Astrocyte of the spinal cord (primary cell): ENCODE data around the gene REP15.

Source experiments
- DNase-seq: peaks from one replicate; pipeline ENCODE4 v3.0.0; 2011; ENCODE audit warnings: low read depth, low spot score
- H3K4me3 ChIP-seq: 2 replicates; pipeline ENCODE4 v1.5.1; 2011; ENCODE audit warnings: low read depth, mild to moderate bottlenecking, low read length, moderate library complexity
- CTCF ChIP-seq: IDR thresholded peaks from 2 replicates; pipeline ENCODE4 v1.5.1; 2012; ENCODE audit warnings: low read depth, mild to moderate bottlenecking, low read length, inconsistent platforms
- in situ Hi-C: cut with HindIII; loops from 2 replicates; pipeline ENCODE4 v1.10.0; 2017; ENCODE audit warnings: low sequenced_read_pairs

REP15 gene

GRCh38 chr12:27665704-27666103 is 30.5 kb upstream of the REP15 start:
- in situ Hi-C loops: no loop called here
- no peak overlapping the region for H3K4me3 ChIP-seq
- no peak for TF ChIP-seq CTCF
- DNase-seq: no peak

- no peak overlapping the region for H3K4me3 ChIP-seq
- no peak for DNase-seq
- TF ChIP-seq CTCF: no peak
- in situ Hi-C loops: no loop called here
These were observed 29.7 kb upstream of the REP15 start for GRCh38 chr12:27666510-27666909.

- in situ Hi-C loops: no loop called here
- no peak overlapping the region for H3K4me3 ChIP-seq
- DNase-seq: peak; percentile 86
- no peak for TF ChIP-seq CTCF
These were observed 28.7 kb upstream of the REP15 start for GRCh38 chr12:27667540-27667939.

- in situ Hi-C loops: no loop called here
- no peak overlapping the region for H3K4me3 ChIP-seq
- DNase-seq: no peak
- TF ChIP-seq CTCF: no peak
These were observed 24.2 kb upstream of the REP15 start for GRCh38 chr12:27672051-27672450.

GRCh38 chr12:27672643-27673042 is 23.6 kb upstream of the REP15 start:
- in situ Hi-C loops: no loop called here
- H3K4me3 ChIP-seq: no peak overlapping the region
- no peak for TF ChIP-seq CTCF
- no peak for DNase-seq

- no peak for DNase-seq
- in situ Hi-C loops: no loop called here
- no peak overlapping the region for H3K4me3 ChIP-seq
- TF ChIP-seq CTCF: no peak
These were observed 23.0 kb upstream of the REP15 start for GRCh38 chr12:27673101-27673718.

GRCh38 chr12:27674989-27675388 is 21.3 kb upstream of the REP15 start:
- DNase-seq: no peak
- no peak for TF ChIP-seq CTCF
- no peak overlapping the region for H3K4me3 ChIP-seq
- in situ Hi-C loops: no loop called here
